Measurements from ENCODE around the gene ARFGEF3.
"Not testable (repeated sequence)": the region's sequence is repeated elsewhere in the genome, so short reads cannot be mapped to it uniquely, and the experiment has no call there.

Gene ARFGEF3

GRCh38 chr6:138211048-138211581 lies 49.4 kb downstream of the ARFGEF3 start:
- no peak for TF ChIP-seq CTCF (IDR thresholded peaks at IDR 0.05; ENCODE audit: low read depth, low read length, missing control alignments)
- DNase-seq (ENCODE audit: extremely low read depth, low read depth), result no peak
- no peak overlapping the region for H3K4me3 ChIP-seq (replicated peaks; ENCODE audit: low read depth, low read length)

GRCh38 chr6:138211601-138212000 lies 49.9 kb downstream of the ARFGEF3 start:
- no peak for DNase-seq (ENCODE audit: extremely low read depth, low read depth)
- H3K4me3 ChIP-seq (replicated peaks; ENCODE audit: low read depth, low read length), result no peak overlapping the region
- no peak for TF ChIP-seq CTCF (IDR thresholded peaks at IDR 0.05; ENCODE audit: low read depth, low read length, missing control alignments)

- not testable (repeated sequence) for H3K4me3 ChIP-seq (replicated peaks; ENCODE audit: low read depth, low read length); DNase-seq (ENCODE audit: extremely low read depth, low read depth)
These were observed 50.8 kb downstream of the ARFGEF3 start for GRCh38 chr6:138212530-138212929.

GRCh38 chr6:138215093-138215782 lies 53.5 kb downstream of the ARFGEF3 start:
- no peak overlapping the region for H3K4me3 ChIP-seq (replicated peaks; ENCODE audit: low read depth, low read length)
- no peak for TF ChIP-seq CTCF (IDR thresholded peaks at IDR 0.05; ENCODE audit: low read depth, low read length, missing control alignments)
- no peak for DNase-seq (ENCODE audit: extremely low read depth, low read depth)

- TF ChIP-seq CTCF (IDR thresholded peaks at IDR 0.05; ENCODE audit: low read depth, low read length, missing control alignments), result no peak
- no peak for DNase-seq (ENCODE audit: extremely low read depth, low read depth)
- no peak within 1 kb of the TSS for H3K4me3 ChIP-seq (replicated peaks; ENCODE audit: low read depth, low read length)
These were observed 56.7 kb downstream of the ARFGEF3 start, which contains the start of gene PBOV1 for GRCh38 chr6:138218449-138218848. PBOV1 (minus strand) TSS chr6:138218491; CDS start chr6:138218395, 96 bp downstream.

GRCh38 chr6:138219398-138219797 lies 57.7 kb downstream of the ARFGEF3 start:
- TF ChIP-seq CTCF (IDR thresholded peaks at IDR 0.05; ENCODE audit: low read depth, low read length, missing control alignments), result no peak
- H3K4me3 ChIP-seq (replicated peaks; ENCODE audit: low read depth, low read length), result no peak overlapping the region
- no peak for DNase-seq (ENCODE audit: extremely low read depth, low read depth)

GRCh38 chr6:138219901-138220300 lies 58.2 kb downstream of the ARFGEF3 start:
- no peak overlapping the region for H3K4me3 ChIP-seq (replicated peaks; ENCODE audit: low read depth, low read length)
- no peak for DNase-seq (ENCODE audit: extremely low read depth, low read depth)
- TF ChIP-seq CTCF (IDR thresholded peaks at IDR 0.05; ENCODE audit: low read depth, low read length, missing control alignments), result no peak
